ENCODE data around the gene ATR.

- TF ChIP-seq CTCF (IDR thresholded peaks at IDR 0.05) = no peak
- no peak for TF ChIP-seq POLR2A (IDR thresholded peaks at IDR 0.05; ENCODE audit: low read depth)
- TF ChIP-seq EP300 (IDR thresholded peaks at IDR 0.05) = no peak
- TF ChIP-seq POLR2AphosphoS5 (IDR thresholded peaks at IDR 0.05) = no peak
These were observed 77.3 kb downstream of the ATR start for GRCh38 chr3:142501004-142501926.

All from esophagus muscularis mucosa (tissue), 4 donors.